ENCODE results near the gene PDXK. TPM values are rescaled to one million over a fixed set of nuclear protein-coding genes. Genes with fewer than 3 reads are reported as not detected.

The PDXK gene
- total and polyA plus RNA-seq, 9 of the 15 experiments (the other 6 are each of a cell fraction or from before 2014, with no cell fraction given): 5.6 to 162 (median 76.5) TPM

- TF ChIP-seq, protein P1, sequence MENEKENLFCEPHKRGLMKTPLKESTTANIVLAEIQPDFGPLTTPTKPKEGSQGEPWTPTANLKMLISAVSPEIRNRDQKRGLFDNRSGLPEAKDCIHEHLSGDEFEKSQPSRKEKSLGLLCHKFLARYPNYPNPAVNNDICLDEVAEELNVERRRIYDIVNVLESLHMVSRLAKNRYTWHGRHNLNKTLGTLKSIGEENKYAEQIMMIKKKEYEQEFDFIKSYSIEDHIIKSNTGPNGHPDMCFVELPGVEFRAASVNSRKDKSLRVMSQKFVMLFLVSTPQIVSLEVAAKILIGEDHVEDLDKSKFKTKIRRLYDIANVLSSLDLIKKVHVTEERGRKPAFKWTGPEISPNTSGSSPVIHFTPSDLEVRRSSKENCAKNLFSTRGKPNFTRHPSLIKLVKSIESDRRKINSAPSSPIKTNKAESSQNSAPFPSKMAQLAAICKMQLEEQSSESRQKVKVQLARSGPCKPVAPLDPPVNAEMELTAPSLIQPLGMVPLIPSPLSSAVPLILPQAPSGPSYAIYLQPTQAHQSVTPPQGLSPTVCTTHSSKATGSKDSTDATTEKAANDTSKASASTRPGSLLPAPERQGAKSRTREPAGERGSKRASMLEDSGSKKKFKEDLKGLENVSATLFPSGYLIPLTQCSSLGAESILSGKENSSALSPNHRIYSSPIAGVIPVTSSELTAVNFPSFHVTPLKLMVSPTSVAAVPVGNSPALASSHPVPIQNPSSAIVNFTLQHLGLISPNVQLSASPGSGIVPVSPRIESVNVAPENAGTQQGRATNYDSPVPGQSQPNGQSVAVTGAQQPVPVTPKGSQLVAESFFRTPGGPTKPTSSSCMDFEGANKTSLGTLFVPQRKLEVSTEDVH (IDR thresholded peaks at IDR 0.05; ENCODE audit: low read depth, partially characterized antibody): no peak
- no peak for TF ChIP-seq NR4A1 (CRISPR knock-in tag; IDR thresholded peaks at IDR 0.05)
- no peak for TF ChIP-seq NR4A1 (tag; IDR thresholded peaks at IDR 0.05)
- TF ChIP-seq ZNF133 (CRISPR knock-in tag; IDR thresholded peaks at IDR 0.05): no peak
- no peak for TF ChIP-seq TEAD4 (IDR thresholded peaks at IDR 0.05; ENCODE audit: low read length)
- peak; percentile 14; the same call in 1 of the 2 replicates for TF ChIP-seq TEAD4 (CRISPR knock-in tag; IDR thresholded peaks at IDR 0.05; ENCODE audit: borderline replicate concordance)
- no peak for TF ChIP-seq REST (IDR thresholded peaks at IDR 0.05; ENCODE audit: borderline replicate concordance)
- TF ChIP-seq REST (CRISPR knock-in tag; IDR thresholded peaks at IDR 0.05; ENCODE audit: low read depth): no peak
- TF ChIP-seq ZFP36 (IDR thresholded peaks at IDR 0.05; ENCODE audit: low read depth, low read length, partially characterized antibody): no peak
- no peak for TF ChIP-seq E2F1 (CRISPR knock-in tag; IDR thresholded peaks at IDR 0.05)
- no peak for TF ChIP-seq TBP (optimal IDR thresholded peaks at IDR 0.05; ENCODE audit: low read depth, low read length)
- peak; percentile 61; the same call in 1 of the 2 replicates for TF ChIP-seq ZNF121 (CRISPR knock-in tag; conservative IDR thresholded peaks at IDR 0.05)
- TF ChIP-seq MEF2D (tag; conservative IDR thresholded peaks at IDR 0.05; ENCODE audit: low read depth): no peak
- TF ChIP-seq NUFIP1 (IDR thresholded peaks at IDR 0.05; ENCODE audit: partially characterized antibody): no peak
- TF ChIP-seq ZSCAN29 (IDR thresholded peaks at IDR 0.05): no peak
Measured at GRCh38 chr21:43769325-43769958, 50.5 kb downstream of the PDXK start (continued).

All from K562 (cell line).